Small intestine (tissue), 7 donors: ENCODE measurements around the gene MPHOSPH8. TPM values are rescaled to one million over a fixed set of nuclear protein-coding genes. Genes with fewer than 3 reads are reported as not detected.
A peak's percentile ranks its signal among the peaks of the same experiment; 100 is the strongest.
"Not testable (repeated sequence)": the region's sequence is repeated elsewhere in the genome, so short reads cannot be mapped to it uniquely, and the experiment has no call there.

ENCODE experiments used
- DNase-seq, 2 donors: peaks; one replicate each; pipeline versions ENCODE4 v3.0.0 to v3.0.0-alpha.2; 2013
- FAIRE-seq: peaks from 2 replicates; lab custom pipeline; 2012; peaks lifted over from hg19 to GRCh38; lab: Jason Lieb, UNC
- H3K27ac ChIP-seq, 3 donors: one replicate each; pipeline ENCODE4 v1.5.1; 2013; ENCODE audit warnings: low read length in 2 of 3, mild to moderate bottlenecking in 2 of 3, control low read depth in 1 of 3, inconsistent platforms in 1 of 3, low read depth in 1 of 3, moderate library complexity in 1 of 3
- H3K27me3 ChIP-seq, 3 donors: one replicate each; pipeline ENCODE4 v1.6.1; 2013; ENCODE audit warnings: low read length in 3 of 3, inconsistent platforms in 1 of 3; ENCODE audit not compliant: control insufficient read depth in 3 of 3, insufficient read depth in 3 of 3
- H3K36me3 ChIP-seq, 3 donors: one replicate each; pipeline ENCODE4 v1.6.1; 2013; ENCODE audit warnings: low read length in 3 of 3, inconsistent platforms in 1 of 3, low read depth in 1 of 3, mild to moderate bottlenecking in 1 of 3, moderate library complexity in 1 of 3; ENCODE audit not compliant: control insufficient read depth in 3 of 3, insufficient read depth in 2 of 3
- H3K4me1 ChIP-seq, 3 donors: one replicate each; pipeline ENCODE4 v1.6.1; 2013; ENCODE audit warnings: low read length in 2 of 3, inconsistent platforms in 1 of 3, low read depth in 1 of 3, mild to moderate bottlenecking in 1 of 3, moderate library complexity in 1 of 3; ENCODE audit not compliant: control insufficient read depth in 3 of 3, insufficient read depth in 2 of 3
- H3K4me3 ChIP-seq, 3 donors: one replicate each; pipeline ENCODE4 v1.5.1; 2013; ENCODE audit warnings: low read length in 3 of 3, control low read depth in 1 of 3, inconsistent platforms in 1 of 3, low read depth in 1 of 3, mild to moderate bottlenecking in 1 of 3, moderate library complexity in 1 of 3
- H3K9me3 ChIP-seq, 2 donors: one replicate each; pipeline ENCODE4 v1.6.1; 2013; ENCODE audit warnings: low read depth in 1 of 2, low read length in 1 of 2; ENCODE audit not compliant: control insufficient read depth in 2 of 2, insufficient read depth in 1 of 2
- WGBS, 3 donors: extraction: QIAGEN DNeasy Blood & Tissue Kit; methylation state at CpG; one replicate each; pipeline ENCODE4 v1.1.7; 2013; 5-methylcytosine and 5-hydroxymethylcytosine counted together
- polyA plus RNA-seq, 4 donors: library from polyadenylated mRNA; stranded (reverse) in 3 of 4; unstranded in 1 of 4; fragments of 200-250 nt in 3 of 4; fragments of 120-200 nt in 1 of 4; gene quantifications; one replicate each; pipeline versions ENCODE4 v1.2.1 to v1.2.3, GENCODE V29; 2013
- donor health status: healthy with polysubstance abuse.
- donor health status: control.
- donor health status: control.
- donor health status: Bipolar disorder and iron deficiency.
- donor health status: healthy.

The MPHOSPH8 gene
- polyA plus RNA-seq, 4 donors = 21.2 to 54.7 (median 28.1) TPM

DNA sequence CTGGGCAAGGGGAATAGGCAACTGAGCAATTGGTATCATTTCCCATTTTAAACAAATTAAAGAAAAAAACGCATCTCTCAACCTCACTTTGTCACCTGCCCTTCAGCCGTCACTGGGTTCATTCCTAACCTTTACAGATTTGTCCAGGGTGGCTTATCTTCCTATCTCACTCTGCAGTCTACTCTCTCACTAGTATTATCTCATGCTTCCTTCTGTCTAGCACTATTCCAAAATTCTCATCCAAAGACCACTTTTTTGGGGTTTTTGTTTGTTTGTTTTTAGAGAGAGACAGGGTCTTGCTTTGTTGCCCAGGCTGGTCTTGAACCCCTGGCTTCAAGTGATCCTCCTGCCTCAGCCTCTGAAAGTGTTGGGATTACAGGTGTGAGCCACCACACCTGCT, 26.7 kb upstream of the MPHOSPH8 start:
- FAIRE-seq = no peak
- Histone ChIP-seq H3K27ac (no peak overlapping the region), H3K4me1 (no peaks in the 10 kb centered on the region), H3K27me3 (peaks cover 0 to 5% (median 4%) of the 10 kb centered on the region in 3 donors), H3K9me3 (peaks cover 2 to 10% of the 10 kb centered on the region in 2 donors), H3K36me3 (no peaks in the 10 kb centered on the region), H3K4me3 (no peak overlapping the region)
- WGBS, 3 donors = 86 to 95% (median 93%) methylated on average over 2 of the region's 2 CpGs
- no peak for DNase-seq

DNA sequence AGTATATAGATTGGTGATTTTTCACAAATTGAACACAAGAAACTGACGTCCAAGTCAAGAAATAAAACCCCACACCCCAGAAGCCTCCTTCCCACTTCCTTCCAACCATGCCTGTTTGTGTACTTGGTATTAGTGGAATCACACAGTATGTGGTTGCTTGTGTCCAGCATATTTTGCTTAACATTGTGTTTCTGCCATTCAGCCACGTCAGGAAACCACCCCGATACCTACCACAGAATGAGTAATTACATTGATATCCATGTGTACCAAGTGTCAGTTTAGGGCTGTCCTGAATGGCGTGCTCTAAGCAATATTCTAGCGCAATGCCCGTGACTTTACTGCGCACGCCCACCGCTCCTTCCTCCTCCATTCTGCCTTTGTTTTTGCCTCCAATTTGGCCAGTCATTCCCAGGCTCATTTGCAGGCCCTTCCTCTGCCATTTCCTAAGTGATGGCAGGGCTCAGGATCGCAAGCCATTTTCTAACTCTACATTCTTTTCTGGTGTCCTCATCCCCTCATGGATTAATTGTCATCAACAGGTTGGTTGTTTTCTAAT, 25.9 kb upstream of the MPHOSPH8 start:
- peaks cover 0 to 5% (median 0%) of the 10 kb centered on the region in 3 donors for H3K27me3 ChIP-seq
- WGBS, 3 donors = 94 to 96% (median 95%) methylated on average over 10 of the region's 10 CpGs
- no peak for FAIRE-seq

DNA sequence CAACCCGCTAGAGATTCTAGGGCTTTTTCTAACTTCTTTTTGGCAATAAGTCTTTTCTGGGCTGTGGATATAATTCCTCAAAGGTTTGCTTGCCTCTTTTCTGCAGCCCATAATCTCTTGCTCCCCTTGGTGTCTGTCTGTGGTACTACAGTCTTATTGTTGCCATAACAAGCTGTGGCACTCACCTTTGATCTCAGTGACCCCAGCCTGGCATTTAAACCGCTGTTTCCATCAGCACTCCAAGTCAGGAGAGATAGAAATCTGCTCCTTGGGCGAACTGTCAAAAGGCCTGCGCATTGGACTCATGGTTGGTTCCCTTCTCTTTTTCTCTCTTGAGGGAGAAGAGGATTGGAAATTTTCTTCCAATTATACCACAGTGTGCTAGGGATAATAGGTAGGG, 14.5 kb upstream of the MPHOSPH8 start:
- WGBS, 3 donors = 51 to 69% (median 58%) methylated on average over 4 of the region's 4 CpGs
- Histone ChIP-seq H3K27me3 (no peaks in the 10 kb centered on the region), H3K4me1 (no peaks in the 10 kb centered on the region), H3K36me3 (no peaks in the 10 kb centered on the region), H3K9me3 (peaks cover 0 to 4% of the 10 kb centered on the region in 2 donors), H3K27ac (no peak overlapping the region), H3K4me3 (no peak overlapping the region)
- peak in 1 of 2 donors; percentile 54 for DNase-seq
- FAIRE-seq = no peak

More for the DNA sequence above, 25.9 kb upstream of the MPHOSPH8 start:
- H3K4me1 ChIP-seq = no peaks in the 10 kb centered on the region
- no peak overlapping the region for H3K27ac ChIP-seq
- DNase-seq = no peak
- no peaks in the 10 kb centered on the region for H3K36me3 ChIP-seq
- H3K9me3 ChIP-seq = peaks cover 2 to 10% of the 10 kb centered on the region in 2 donors
- H3K4me3 ChIP-seq = no peak overlapping the region

DNA sequence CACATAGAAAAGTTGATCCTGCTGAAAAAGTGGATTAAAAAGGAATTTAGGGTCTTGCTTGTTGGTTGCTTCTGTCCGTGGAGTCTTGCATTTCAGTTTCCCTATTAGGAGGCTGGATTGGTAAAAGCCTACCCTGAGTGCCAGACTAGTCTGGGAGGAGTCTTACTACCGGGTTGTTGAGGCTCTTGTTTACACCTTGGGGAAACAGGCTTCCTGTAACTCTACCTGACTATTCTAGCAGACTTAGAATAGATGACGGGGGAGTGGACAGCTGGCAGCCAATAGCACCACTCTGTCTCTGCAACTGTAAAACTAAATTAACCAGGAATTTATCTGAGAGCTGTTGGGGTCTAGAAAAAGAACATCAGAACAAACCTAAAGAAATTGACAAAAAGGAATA, 11.3 kb upstream of the MPHOSPH8 start:
- H3K4me1 ChIP-seq = no peaks in the 10 kb centered on the region
- no peak overlapping the region for H3K4me3 ChIP-seq
- no peak overlapping the region for H3K27ac ChIP-seq
- DNase-seq (no peak), FAIRE-seq (no peak)
- H3K27me3 ChIP-seq = no peaks in the 10 kb centered on the region
- 58 to 66% (median 63%) methylated on average over 3 of the region's 3 CpGs for WGBS, 3 donors
- H3K9me3 ChIP-seq = peaks cover 0 to 4% of the 10 kb centered on the region in 2 donors
- no peaks in the 10 kb centered on the region for H3K36me3 ChIP-seq

DNA sequence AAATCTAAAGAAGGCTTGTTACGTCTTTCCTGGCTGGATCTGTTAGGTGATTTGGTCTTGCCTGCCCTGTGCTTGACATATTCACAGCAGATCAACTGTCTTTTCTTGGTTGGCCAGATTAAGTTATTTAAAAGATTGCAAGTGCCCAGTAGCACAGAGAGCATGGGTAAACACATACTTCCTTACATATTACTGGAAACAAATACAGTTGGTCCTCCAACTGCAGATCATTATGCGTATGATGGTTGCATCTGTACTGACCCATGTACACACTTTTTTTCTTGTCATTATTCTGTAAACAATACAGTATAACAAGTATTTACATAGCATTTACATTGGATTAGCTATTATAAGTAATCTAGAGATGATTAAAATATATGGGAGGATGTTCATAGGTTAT, 9.2 kb upstream of the MPHOSPH8 start:
- H3K4me1 ChIP-seq = no peaks in the 10 kb centered on the region
- DNase-seq (no peak), FAIRE-seq (no peak)
- 91 to 96% (median 96%) methylated on average over 2 of the region's 2 CpGs for WGBS, 3 donors
- no peaks in the 10 kb centered on the region for H3K36me3 ChIP-seq
- no peak overlapping the region for H3K4me3 ChIP-seq
- no peaks in the 10 kb centered on the region for H3K27me3 ChIP-seq
- no peaks in the 10 kb centered on the region for H3K9me3 ChIP-seq
- no peak overlapping the region for H3K27ac ChIP-seq

DNA sequence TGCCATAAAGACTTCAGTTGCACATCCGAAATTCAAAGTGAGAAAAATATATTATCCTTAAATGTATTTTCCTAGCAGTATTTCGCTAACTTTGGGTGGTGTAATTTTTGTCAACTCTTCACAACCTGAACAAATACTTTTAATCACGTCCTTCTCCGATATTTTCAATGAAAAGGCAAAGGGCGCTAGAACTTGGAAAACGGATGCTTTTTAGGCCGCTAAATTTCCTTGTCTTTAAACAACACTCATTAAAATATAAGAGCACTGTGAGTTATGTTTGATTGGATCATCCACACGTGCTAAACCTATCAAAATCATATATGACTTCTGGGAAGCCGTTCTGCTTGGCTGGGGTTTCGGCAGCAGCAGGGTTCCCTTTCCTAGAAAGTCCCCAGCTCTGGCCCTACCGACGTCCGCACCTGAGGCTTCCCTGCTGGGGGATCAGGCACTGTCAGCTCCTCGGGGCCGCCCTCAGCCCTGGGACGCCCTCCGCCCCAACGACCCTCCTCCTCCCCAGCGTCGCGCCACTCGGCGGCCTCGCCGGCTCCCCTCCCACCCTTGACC, 462 bp upstream of the MPHOSPH8 start:
- 7 to 13% (median 9%) methylated on average over 23 to 25 of the region's 25 CpGs for WGBS, 3 donors
- Histone ChIP-seq H3K27me3 (no peaks in the 10 kb centered on the region), H3K27ac (peak overlapping the region; percentile 77 to 94 (median 92)), H3K4me1 (peaks cover 0 to 3% (median 2%) of the 10 kb centered on the region in 3 donors), H3K36me3 (peaks cover 0 to 2% (median 0%) of the 10 kb centered on the region in 3 donors), H3K9me3 (peaks cover 0 to 2% of the 10 kb centered on the region in 2 donors), H3K4me3 (peak overlapping the region; percentile 43 to 84 (median 76))
- DNase-seq (no peak), FAIRE-seq (no peak)

DNA sequence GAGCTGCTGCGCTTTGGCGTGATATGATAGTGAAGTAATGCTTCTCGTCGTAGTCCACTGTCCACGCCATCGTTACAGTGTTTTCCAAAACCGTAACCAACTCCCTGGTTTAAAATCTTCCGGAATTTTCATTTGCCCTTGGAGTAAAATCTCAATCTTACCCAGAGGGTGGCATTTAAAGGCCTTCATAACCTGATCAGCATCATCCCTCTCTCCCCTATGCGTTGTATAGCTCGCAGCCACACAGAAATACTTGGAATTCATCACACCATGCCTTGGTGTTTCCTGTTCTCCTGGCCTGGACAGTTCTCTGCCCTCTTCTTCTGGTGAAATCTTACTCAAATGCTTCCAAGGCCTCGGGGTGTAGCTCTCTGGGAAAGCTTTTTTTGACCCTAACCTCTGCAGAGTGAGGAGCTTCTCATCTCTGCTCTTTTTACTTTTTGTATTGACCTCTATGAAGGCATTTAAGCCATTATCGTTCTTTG, 839 bp downstream of the MPHOSPH8 start:
- WGBS, 3 donors = 0 to 1% (median 0%) methylated on average over 12 of the region's 12 CpGs
- H3K27me3 ChIP-seq = no peaks in the 10 kb centered on the region

DNA sequence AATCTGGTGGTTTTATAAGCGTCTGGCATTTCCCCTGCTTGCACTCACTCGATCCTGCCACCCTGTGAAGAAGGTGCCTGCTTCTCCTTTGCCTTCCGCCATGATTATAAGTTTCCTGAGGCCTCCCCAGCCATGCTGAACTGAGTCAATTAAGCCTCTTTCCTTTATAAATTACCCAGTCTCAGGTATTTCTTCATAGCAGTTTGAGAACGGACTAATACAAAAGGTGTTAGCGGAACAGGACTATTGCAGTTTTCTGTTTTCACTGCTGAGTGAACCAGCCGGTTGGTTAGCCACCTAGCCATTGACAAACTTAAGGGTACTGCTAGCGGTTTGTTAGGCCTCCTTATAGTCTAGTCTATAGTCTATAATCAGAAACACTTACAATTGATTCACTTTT, 2.5 kb downstream of the MPHOSPH8 start:
- not testable (repeated sequence) for H3K4me1 ChIP-seq, H3K4me3 ChIP-seq, DNase-seq, FAIRE-seq, H3K27me3 ChIP-seq, H3K27ac ChIP-seq, H3K36me3 ChIP-seq, H3K9me3 ChIP-seq
- 90 to 91% (median 90%) methylated on average over 7 of the region's 7 CpGs for WGBS, 3 donors

More for the DNA sequence above, 839 bp downstream of the MPHOSPH8 start:
- H3K4me1 ChIP-seq = peaks cover 0 to 3% (median 2%) of the 10 kb centered on the region in 3 donors
- H3K9me3 ChIP-seq = peaks cover 0 to 2% of the 10 kb centered on the region in 2 donors
- peak overlapping the region; percentile 43 to 84 (median 76) for H3K4me3 ChIP-seq
- peaks cover 0 to 2% (median 0%) of the 10 kb centered on the region in 3 donors for H3K36me3 ChIP-seq
- peak overlapping the region in 2 of 3 donors; percentile 85 to 92 for H3K27ac ChIP-seq
- no peak for DNase-seq
- no peak for FAIRE-seq
